Spinal cord (tissue), 10 donors: ENCODE measurements around the gene DIP2C. TPM values are rescaled to one million over a fixed set of nuclear protein-coding genes. Genes with fewer than 3 reads are reported as not detected.
A peak's percentile ranks its signal among the peaks of the same experiment; 100 is the strongest.

Experiments
- DNase-seq, 6 donors: peaks; one replicate each; pipeline versions ENCODE4 v3.0.0 to v3.0.0-alpha.2; 2013 to 2015; ENCODE audit warnings: low spot score in 6 of 6, low read depth in 4 of 6
- H3K27ac ChIP-seq: one replicate; pipeline ENCODE4 v1.5.1; 2013; ENCODE audit warnings: low read depth, low read length, control low read depth
- H3K27me3 ChIP-seq: one replicate; pipeline ENCODE4 v1.6.1; 2013; ENCODE audit warnings: low read length; ENCODE audit not compliant: control insufficient read depth, insufficient read depth
- H3K36me3 ChIP-seq: one replicate; pipeline ENCODE4 v1.6.1; 2013; ENCODE audit warnings: low read length; ENCODE audit not compliant: control insufficient read depth, insufficient read depth
- H3K4me1 ChIP-seq: one replicate; pipeline ENCODE4 v1.6.1; 2013; ENCODE audit warnings: low read length; ENCODE audit not compliant: control insufficient read depth, insufficient read depth
- H3K4me3 ChIP-seq: one replicate; pipeline ENCODE4 v1.5.1; 2013; ENCODE audit warnings: low read depth, low read length, control low read depth
- H3K9me3 ChIP-seq: one replicate; pipeline ENCODE4 v1.6.1; 2013; ENCODE audit warnings: low read length; ENCODE audit not compliant: control insufficient read depth, insufficient read depth
- WGBS: methylation state at CpG from one replicate; pipeline ENCODE4 v1.1.5; 2013; ENCODE audit warnings: missing lambda C conversion rate; ENCODE audit not compliant: insufficient coverage; 5-methylcytosine and 5-hydroxymethylcytosine counted together
- polyA plus RNA-seq, 2 donors: library from polyadenylated mRNA; unstranded; fragments of 120-200 nt; gene quantifications; one replicate each; pipeline ENCODE4 v1.2.1, GENCODE V29; 2013; ENCODE audit not compliant: insufficient read length in 2 of 2
- total RNA-seq, 2 donors: library from RNA; depleted of rRNA in 1 of 2; stranded (reverse); fragments of 120-200 nt in 1 of 2; fragments of >200 nt in 1 of 2; gene quantifications; one replicate each; pipeline versions ENCODE4 v1.2.3 to v1.2.4, GENCODE V29; 2013 to 2014
- donor health status: healthy.

Gene DIP2C
- total and polyA plus RNA-seq, 4 donors = 15.4 to 36.3 (median 29.3) TPM

GRCh38 chr10:723973-724372, 34.5 kb upstream of the DIP2C start:
- Histone ChIP-seq H3K4me1 (no peaks in the 10 kb centered on the region), H3K27ac (no peak overlapping the region), H3K4me3 (no peak overlapping the region), H3K36me3 (no peaks in the 10 kb centered on the region), H3K9me3 (no peaks in the 10 kb centered on the region), H3K27me3 (no peaks in the 10 kb centered on the region)
- DNase-seq = no peak
- WGBS = over 99% methylated on average over 12 of the region's 16 CpGs

GRCh38 chr10:722281-723060, 33.0 kb upstream of the DIP2C start:
- Histone ChIP-seq H3K4me1 (no peaks in the 10 kb centered on the region), H3K36me3 (no peaks in the 10 kb centered on the region), H3K27ac (no peak overlapping the region), H3K4me3 (no peak overlapping the region), H3K9me3 (no peaks in the 10 kb centered on the region), H3K27me3 (no peaks in the 10 kb centered on the region)
- DNase-seq = no peak
- 90% methylated on average over 24 of the region's 26 CpGs for WGBS

GRCh38 chr10:718143-718700, 28.8 kb upstream of the DIP2C start:
- no peaks in the 10 kb centered on the region for H3K27me3 ChIP-seq
- no peak overlapping the region for H3K4me3 ChIP-seq
- H3K36me3 ChIP-seq = no peaks in the 10 kb centered on the region
- 91% methylated on average over 3 of the region's 6 CpGs for WGBS
- H3K27ac ChIP-seq = no peak overlapping the region
- peak in 1 of 6 donors; percentile 17 for DNase-seq
- H3K9me3 ChIP-seq = peaks cover 6% of the 10 kb centered on the region
- no peaks in the 10 kb centered on the region for H3K4me1 ChIP-seq

- Histone ChIP-seq H3K9me3 (peaks cover 6% of the 10 kb centered on the region), H3K36me3 (no peaks in the 10 kb centered on the region), H3K4me1 (no peaks in the 10 kb centered on the region), H3K27ac (no peak overlapping the region), H3K4me3 (no peak overlapping the region), H3K27me3 (no peaks in the 10 kb centered on the region)
- WGBS = 94% methylated on average over 5 of the region's 11 CpGs
- no peak for DNase-seq
These were observed 28.0 kb upstream of the DIP2C start for GRCh38 chr10:717458-717857.

- WGBS = no CpG with 5 or more reads among the region's 5 CpGs
- no peak overlapping the region for H3K27ac ChIP-seq
These were observed 27.4 kb upstream of the DIP2C start for GRCh38 chr10:716821-717220.

GRCh38 chr10:714214-714613, 24.7 kb upstream of the DIP2C start:
- Histone ChIP-seq H3K27ac (no peak overlapping the region), H3K9me3 (peaks cover 6% of the 10 kb centered on the region), H3K4me1 (no peaks in the 10 kb centered on the region), H3K4me3 (no peak overlapping the region), H3K27me3 (no peaks in the 10 kb centered on the region), H3K36me3 (no peaks in the 10 kb centered on the region)
- no peak for DNase-seq
- 84% methylated on average over 2 of the region's 3 CpGs for WGBS

More at GRCh38 chr10:716821-717220, 27.4 kb upstream of the DIP2C start:
- no peak for DNase-seq
- Histone ChIP-seq H3K36me3 (no peaks in the 10 kb centered on the region), H3K9me3 (peaks cover 6% of the 10 kb centered on the region), H3K27me3 (no peaks in the 10 kb centered on the region), H3K4me3 (no peak overlapping the region), H3K4me1 (no peaks in the 10 kb centered on the region)

- H3K36me3 ChIP-seq = no peaks in the 10 kb centered on the region
- no peaks in the 10 kb centered on the region for H3K4me1 ChIP-seq
- WGBS = no CpG with 5 or more reads among the region's 2 CpGs
- H3K27me3 ChIP-seq = no peaks in the 10 kb centered on the region
- peak in 1 of 6 donors; percentile 50 for DNase-seq
- H3K9me3 ChIP-seq = peaks cover 6% of the 10 kb centered on the region
- no peak overlapping the region for H3K4me3 ChIP-seq
- no peak overlapping the region for H3K27ac ChIP-seq
These were observed 23.1 kb upstream of the DIP2C start for GRCh38 chr10:712575-712974.

GRCh38 chr10:712089-712488, 22.6 kb upstream of the DIP2C start:
- Histone ChIP-seq H3K27ac (no peak overlapping the region), H3K4me1 (no peaks in the 10 kb centered on the region)
- WGBS = 96% methylated on average over 3 of the region's 5 CpGs

GRCh38 chr10:707861-708260, 18.4 kb upstream of the DIP2C start:
- H3K9me3 ChIP-seq = peaks cover 2% of the 10 kb centered on the region
- H3K4me3 ChIP-seq = no peak overlapping the region
- no peaks in the 10 kb centered on the region for H3K4me1 ChIP-seq
- no peak overlapping the region for H3K27ac ChIP-seq
- WGBS = no CpG with 5 or more reads among the region's 1 CpG
- H3K36me3 ChIP-seq = no peaks in the 10 kb centered on the region
- DNase-seq = no peak
- H3K27me3 ChIP-seq = no peaks in the 10 kb centered on the region

More at GRCh38 chr10:712089-712488, 22.6 kb upstream of the DIP2C start:
- H3K27me3 ChIP-seq = no peaks in the 10 kb centered on the region
- no peaks in the 10 kb centered on the region for H3K36me3 ChIP-seq
- DNase-seq = no peak
- peaks cover 6% of the 10 kb centered on the region for H3K9me3 ChIP-seq
- no peak overlapping the region for H3K4me3 ChIP-seq

- Histone ChIP-seq H3K36me3 (no peaks in the 10 kb centered on the region), H3K4me1 (no peaks in the 10 kb centered on the region), H3K27ac (no peak overlapping the region), H3K27me3 (no peaks in the 10 kb centered on the region), H3K4me3 (no peak overlapping the region), H3K9me3 (peaks cover 2% of the 10 kb centered on the region)
- no CpG with 5 or more reads among the region's 1 CpG for WGBS
- no peak for DNase-seq
These were observed 18.0 kb upstream of the DIP2C start for GRCh38 chr10:707456-707855.
